PC-3 (cell line): ENCODE data around the gene RSKR.

Experiments
- CTCF ChIP-seq: fragments of 300-600 bp; sonication (generic); conservative IDR thresholded peaks from 2 replicates; pipeline ENCODE4 v1.5.1; 2017; ENCODE audit warnings: antibody characterized with exemption, low read depth, mild to moderate bottlenecking, low read length
- EZH2phosphoT487 ChIP-seq: fragments of 300-600 bp; sonication (generic); IDR thresholded peaks from 2 replicates; pipeline ENCODE4 v1.6.1; 2018; ENCODE audit warnings: mild to moderate bottlenecking, antibody characterized with exemption, low read length, borderline replicate concordance

- TF ChIP-seq CTCF (no peak), EZH2phosphoT487 (no peak)
These were observed 41.2 kb upstream of the RSKR start for GRCh38 chr17:28655160-28655559.
